H9 (cell line): ENCODE measurements around the gene LIPH. TPM values are rescaled to one million over a fixed set of nuclear protein-coding genes. Genes with fewer than 3 reads are reported as not detected.
A peak's percentile ranks its signal among the peaks of the same experiment; 100 is the strongest.

Source experiments
- DNase-seq: peaks from one replicate; pipeline ENCODE4 v3.0.0-alpha.2; 2017
- H2AFZ ChIP-seq: one replicate; pipeline ENCODE4 v1.6.1; 2013; ENCODE audit warnings: mild to moderate bottlenecking, low read length, control low read depth, moderate library complexity
- H2AK5ac ChIP-seq: 2 replicates; pipeline ENCODE4 v1.6.1; 2013; ENCODE audit warnings: low read length, control low read depth, mixed read lengths; ENCODE audit not compliant: insufficient read length
- H2BK120ac ChIP-seq: one replicate; pipeline ENCODE4 v1.6.1; 2013; ENCODE audit warnings: low read depth, mild to moderate bottlenecking, low read length, control low read depth, inconsistent platforms; ENCODE audit not compliant: poor library complexity, severe bottlenecking
- H2BK12ac ChIP-seq: 2 replicates; pipeline ENCODE4 v1.6.1; 2013; ENCODE audit warnings: low read length, control low read depth, mixed read lengths, low read depth; ENCODE audit not compliant: insufficient read length
- H2BK15ac ChIP-seq: 2 replicates; pipeline ENCODE4 v1.6.1; 2013; ENCODE audit warnings: low read depth, low read length, control low read depth
- H2BK20ac ChIP-seq: one replicate; pipeline ENCODE4 v1.6.1; 2013; ENCODE audit warnings: low read depth, mild to moderate bottlenecking, low read length, control low read depth, inconsistent platforms; ENCODE audit not compliant: poor library complexity, severe bottlenecking
- H2BK5ac ChIP-seq: 2 replicates; pipeline ENCODE4 v1.6.1; 2013; ENCODE audit warnings: low read length, control low read depth, mixed read lengths; ENCODE audit not compliant: insufficient read length
- H3K14ac ChIP-seq: 2 replicates; pipeline ENCODE4 v1.6.1; 2013; ENCODE audit warnings: low read length, control low read depth; ENCODE audit not compliant: insufficient read depth
- H3K18ac ChIP-seq: 2 replicates; pipeline ENCODE4 v1.6.1; 2013; ENCODE audit warnings: low read depth, mild to moderate bottlenecking, mixed read lengths, low read length, control low read depth; ENCODE audit not compliant: insufficient read length
- H3K23ac ChIP-seq: 2 replicates; pipeline ENCODE4 v1.6.1; 2013; ENCODE audit warnings: low read length, control low read depth, mixed read lengths, low read depth; ENCODE audit not compliant: insufficient read length
- H3K23me2 ChIP-seq: 2 replicates; pipeline ENCODE4 v1.6.1; 2013; ENCODE audit warnings: low read depth, mild to moderate bottlenecking, mixed read lengths, low read length, control low read depth; ENCODE audit not compliant: insufficient read length, poor library complexity, severe bottlenecking
- H3K27ac ChIP-seq: 2 replicates; pipeline ENCODE4 v1.5.1; 2013; ENCODE audit warnings: low read length, control low read depth, mixed read lengths, low read depth; ENCODE audit not compliant: insufficient read length
- H3K27me3 ChIP-seq: 2 replicates; pipeline ENCODE4 v1.6.1; 2013; ENCODE audit warnings: low read length, control low read depth, inconsistent platforms; ENCODE audit not compliant: insufficient read depth
- H3K4ac ChIP-seq: 2 replicates; pipeline ENCODE4 v1.6.1; 2013; ENCODE audit warnings: low read depth, mild to moderate bottlenecking, control low read depth, inconsistent platforms, low read length, moderate library complexity
- H3K4me1 ChIP-seq: 2 replicates; pipeline ENCODE4 v1.6.1; 2013; ENCODE audit warnings: low read length, control low read depth, inconsistent platforms; ENCODE audit not compliant: insufficient read depth
- H3K4me2 ChIP-seq: 2 replicates; pipeline ENCODE4 v1.6.1; 2013; ENCODE audit warnings: low read length, control low read depth, mixed read lengths; ENCODE audit not compliant: insufficient read length, insufficient read depth
- H3K56ac ChIP-seq: 2 replicates; pipeline ENCODE4 v1.6.1; 2013; ENCODE audit warnings: low read depth, mild to moderate bottlenecking, mixed read lengths, low read length, control low read depth; ENCODE audit not compliant: insufficient read length
- H3K79me1 ChIP-seq: 2 replicates; pipeline ENCODE4 v1.6.1; 2013; ENCODE audit warnings: low read depth, mild to moderate bottlenecking, moderate library complexity, low read length, control low read depth, inconsistent platforms; ENCODE audit not compliant: insufficient read depth, poor library complexity, severe bottlenecking
- H3K79me2 ChIP-seq: 2 replicates; pipeline ENCODE4 v1.6.1; 2013; ENCODE audit warnings: low read length, control low read depth, inconsistent platforms; ENCODE audit not compliant: insufficient read depth
- H3K9ac ChIP-seq: 2 replicates; pipeline ENCODE4 v1.6.1; 2013; ENCODE audit warnings: low read length, control low read depth, mixed read lengths; ENCODE audit not compliant: insufficient read length; ENCODE audit errors: extremely low read depth
- H3K9me3 ChIP-seq: one replicate; pipeline ENCODE4 v1.6.1; 2013; ENCODE audit warnings: low read depth, low read length, inconsistent platforms; ENCODE audit not compliant: control insufficient read depth
- H3T11ph ChIP-seq: one replicate; pipeline ENCODE4 v1.6.1; 2013; ENCODE audit warnings: mild to moderate bottlenecking, low read length, control low read depth, inconsistent platforms
- H4K20me1 ChIP-seq: one replicate; pipeline ENCODE4 v1.6.1; 2013; ENCODE audit not compliant: control insufficient read depth, insufficient read length, insufficient read depth
- H4K5ac ChIP-seq: 2 replicates; pipeline ENCODE4 v1.6.1; 2013; ENCODE audit warnings: low read depth, mild to moderate bottlenecking, mixed read lengths, low read length, control low read depth; ENCODE audit not compliant: insufficient read length
- H4K8ac ChIP-seq: replicated peaks from 2 replicates; pipeline ENCODE4 v1.6.1; 2013; ENCODE audit warnings: low read length, control low read depth, mixed read lengths, low read depth; ENCODE audit not compliant: insufficient read length
- H4K91ac ChIP-seq: 2 replicates; pipeline ENCODE4 v1.6.1; 2013; ENCODE audit warnings: low read depth, mild to moderate bottlenecking, moderate library complexity, mixed read lengths, low read length, control low read depth; ENCODE audit not compliant: insufficient read length
- H3K27ac Mint-ChIP-seq, 3 experiments: 2 replicates in 2 of 3; 3 replicates in 1 of 3; pipeline ENCODE4 v1.8.0; 2020 to 2021; ENCODE audit warnings: mixed read lengths in 3 of 3, mild to moderate bottlenecking in 1 of 3, moderate library complexity in 1 of 3
- H3K27me3 Mint-ChIP-seq: 2 replicates; pipeline ENCODE4 v1.8.0; 2021; ENCODE audit warnings: low read depth, mild to moderate bottlenecking, moderate library complexity, mixed read lengths
- H3K36me3 Mint-ChIP-seq, 3 experiments: 2 replicates in 2 of 3; 3 replicates in 1 of 3; pipeline ENCODE4 v1.8.0; 2020 to 2021; ENCODE audit warnings: low read depth in 3 of 3, mixed read lengths in 3 of 3; ENCODE audit not compliant: insufficient read depth in 1 of 3
- H3K4me1 Mint-ChIP-seq, 2 experiments: 2 replicates each; pipeline ENCODE4 v1.8.0; 2020; ENCODE audit warnings: mixed read lengths in 2 of 2
- H3K4me3 Mint-ChIP-seq, 2 experiments: 2 replicates in 1 of 2; 3 replicates in 1 of 2; pipeline ENCODE4 v1.8.0; 2020 to 2021; ENCODE audit warnings: mild to moderate bottlenecking in 2 of 2, mixed read lengths in 2 of 2, moderate library complexity in 1 of 2
- H3K9me3 Mint-ChIP-seq, 2 experiments: 2 replicates in 1 of 2; 3 replicates in 1 of 2; pipeline ENCODE4 v1.8.0; 2020; ENCODE audit warnings: mild to moderate bottlenecking in 2 of 2, mixed read lengths in 2 of 2, moderate library complexity in 1 of 2
- CTCF ChIP-seq: fragments of 200-600 bp; sonication (generic); conservative IDR thresholded peaks from 3 replicates; pipeline ENCODE4 v1.8.0; 2021; ENCODE audit warnings: antibody characterized with exemption, mild to moderate bottlenecking
- WGBS: extraction: QIAGEN DNeasy Blood & Tissue Kit; methylation state at CpG from one replicate; pipeline ENCODE4 v1.1.7; 2013; ENCODE audit warnings: missing lambda C conversion rate, low lambda C conversion rate, mixed read lengths; ENCODE audit not compliant: insufficient read length; ENCODE audit errors: extremely low coverage; 5-methylcytosine and 5-hydroxymethylcytosine counted together
- total RNA-seq: library from RNA; stranded (reverse); gene quantifications from 2 replicates; pipeline ENCODE4 v1.2.1, GENCODE V29; 2021

LIPH gene
- total RNA-seq, 1 experiment from 2014 or later: 0.17 TPM

GRCh38 chr3:185473290-185473815 is 79.0 kb downstream of the LIPH start:
- Mint-ChIP-seq H3K36me3 (no peaks in the 10 kb centered on the region; a peak in 1 of 7 replicates), H3K27me3 (no peaks in the 10 kb centered on the region), H3K9me3 (no peaks in the 10 kb centered on the region), H3K4me3 (no peak overlapping the region), H3K4me1 (peaks cover 6% of the 10 kb centered on the region in 2 experiments), H3K27ac (peak overlapping the region in 1 of 3 experiments; percentile 8; a peak in 1 of 7 replicates)
- Histone ChIP-seq H3K79me2 (no peaks in the 10 kb centered on the region), H4K20me1 (no peaks in the 10 kb centered on the region), H2AK5ac (no peak overlapping the region), H3K56ac (no peak overlapping the region), H3K23me2 (no peaks in the 10 kb centered on the region), H2BK12ac (no peak overlapping the region), H4K8ac (no peak overlapping the region), H2BK20ac (no peak overlapping the region), H4K5ac (no peak overlapping the region), H2AFZ (no peak overlapping the region), H3K14ac (no peak overlapping the region), H3K27me3 (no peaks in the 10 kb centered on the region), H3K4me2 (no peak overlapping the region), H3K9ac (no peak overlapping the region), H3T11ph (no peak overlapping the region), H2BK5ac (no peak overlapping the region), H3K18ac (no peak overlapping the region), H3K27ac (no peak overlapping the region), H2BK120ac (no peak overlapping the region), H3K4me1 (no peaks in the 10 kb centered on the region; the same call in 1 of the 2 replicates), H4K91ac (no peak overlapping the region), H3K23ac (no peak overlapping the region), H3K9me3 (no peaks in the 10 kb centered on the region), H2BK15ac (no peak overlapping the region), H3K79me1 (no peaks in the 10 kb centered on the region), H3K4ac (no peak overlapping the region)
- no CpG with 5 or more reads among the region's 15 CpGs for WGBS
- TF ChIP-seq CTCF: no peak
- DNase-seq: no peak
